ENCODE measurements around the gene ASAP3. TPM values are rescaled to one million over a fixed set of nuclear protein-coding genes. Genes with fewer than 3 reads are reported as not detected.
A peak's percentile ranks its signal among the peaks of the same experiment; 100 is the strongest.

ASAP3 gene
- polyA plus RNA-seq, 1 experiment, result 33.9 TPM

GRCh38 chr1:23428136-23428905 is 55.7 kb downstream of the ASAP3 start:
- ChIA-PET POLR2A (no interaction called here), CTCF (no interaction called here)
- Histone ChIP-seq H3K27me3 (ENCODE audit: control insufficient read depth, insufficient read depth, low read length) (no peaks in the 10 kb centered on the region), H3K4me3 (ENCODE audit: low read depth, low read length) (no peak overlapping the region), H3K36me3 (ENCODE audit: control insufficient read depth, insufficient read depth, low read length) (peaks cover 14% of the 10 kb centered on the region)
- no peak for TF ChIP-seq CTCF (IDR thresholded peaks at IDR 0.05; ENCODE audit: insufficient read depth, low read depth, low read length)
- DNase-seq (ENCODE audit: low read depth), result no peak

DNA sequence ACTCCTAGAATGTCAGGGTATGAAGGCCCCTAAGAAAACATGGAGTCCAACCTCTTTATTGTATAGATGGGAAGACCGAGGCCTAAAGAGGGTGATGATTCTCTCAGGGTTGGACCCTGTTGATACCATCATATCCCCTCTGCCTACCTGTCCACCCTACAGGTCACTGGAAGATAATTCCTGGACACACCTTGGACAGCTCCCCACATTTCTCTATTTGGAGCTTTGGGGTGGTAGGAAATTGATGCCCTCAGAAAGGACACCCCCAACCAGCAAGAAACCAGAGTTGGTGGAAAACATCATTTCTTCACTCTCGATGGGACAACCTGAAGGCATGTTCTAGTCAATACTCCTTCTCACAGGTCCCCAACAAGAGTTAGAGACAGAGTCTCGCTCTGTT is 56.4 kb downstream of the ASAP3 start:
- H3K27me3 ChIP-seq (ENCODE audit: control insufficient read depth, insufficient read depth, low read length), result no peaks in the 10 kb centered on the region
- TF ChIP-seq CTCF (IDR thresholded peaks at IDR 0.05; ENCODE audit: insufficient read depth, low read depth, low read length), result no peak
- H3K4me3 ChIP-seq (ENCODE audit: low read depth, low read length), result no peak overlapping the region
- ChIA-PET CTCF (no interaction called here), POLR2A (no interaction called here)
- no peak for DNase-seq (ENCODE audit: low read depth)
- H3K36me3 ChIP-seq (ENCODE audit: control insufficient read depth, insufficient read depth, low read length), result peaks cover 10% of the 10 kb centered on the region

DNA sequence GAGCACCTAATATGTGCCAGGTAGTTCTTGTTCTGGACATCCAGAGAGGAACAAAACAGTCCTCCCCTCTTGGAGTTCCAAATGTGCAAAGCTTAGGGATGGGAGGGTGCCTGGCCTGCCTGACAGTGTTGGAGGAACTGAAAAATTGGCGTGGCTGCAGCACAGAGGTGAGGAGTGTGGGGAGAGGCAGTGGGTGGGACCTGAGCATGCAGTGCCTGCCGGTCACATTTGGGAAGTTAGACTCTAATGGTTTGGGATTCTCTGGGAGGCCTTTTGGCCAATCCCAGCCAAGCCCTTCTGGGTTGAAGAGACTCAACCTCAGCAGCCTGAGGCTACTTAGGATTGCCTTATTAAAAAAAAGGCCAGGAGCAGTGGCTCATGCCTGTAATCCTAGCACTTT is 57.2 kb downstream of the ASAP3 start:
- ChIA-PET POLR2A (no interaction called here), CTCF (interaction anchor here (0.8 kb wide), 1 partner anchor 17 kb away, joined by 3 read pairs; no protein-coding TSS in a partner anchor)
- TF ChIP-seq CTCF (IDR thresholded peaks at IDR 0.05; ENCODE audit: insufficient read depth, low read depth, low read length), result no peak
- Histone ChIP-seq H3K36me3 (ENCODE audit: control insufficient read depth, insufficient read depth, low read length) (peaks cover 10% of the 10 kb centered on the region), H3K4me3 (ENCODE audit: low read depth, low read length) (no peak overlapping the region), H3K27me3 (ENCODE audit: control insufficient read depth, insufficient read depth, low read length) (no peaks in the 10 kb centered on the region)
- DNase-seq (ENCODE audit: low read depth), result no peak

DNA sequence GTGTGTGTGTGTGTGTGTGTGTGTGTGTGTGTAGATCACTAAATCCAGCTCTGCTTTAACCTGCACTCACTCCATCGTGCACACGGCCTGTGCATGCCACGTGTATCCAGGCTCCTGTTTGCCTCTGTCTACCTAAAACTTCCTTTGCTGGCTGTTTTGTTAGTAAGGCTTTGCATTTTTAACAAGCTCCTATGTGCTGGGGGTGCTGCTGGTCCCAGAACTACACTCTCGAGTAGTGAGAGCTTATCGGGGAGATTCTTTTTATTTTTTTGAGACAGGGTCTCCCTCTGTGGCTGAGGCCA is 58.8 kb downstream of the ASAP3 start:
- Histone ChIP-seq H3K27me3 (ENCODE audit: control insufficient read depth, insufficient read depth, low read length) (no peaks in the 10 kb centered on the region), H3K4me3 (ENCODE audit: low read depth, low read length) (peak overlapping the region; percentile 61; the same call in 1 of the 2 replicates), H3K36me3 (ENCODE audit: control insufficient read depth, insufficient read depth, low read length) (peaks cover 1% of the 10 kb centered on the region; the same call in 1 of the 2 replicates)
- POLR2A ChIA-PET, result interaction anchor here (0.7 kb wide), 1 partner anchor 415 kb away, joined by 7 read pairs; no protein-coding TSS in a partner anchor
- no peak for DNase-seq (ENCODE audit: low read depth)
- CTCF ChIA-PET, result interaction anchor here (0.7 to 2.7 kb wide), 4 partner anchors 16 to 115 kb away, joined by 4 to 8 read pairs (median 6); no protein-coding TSS in a partner anchor
- TF ChIP-seq CTCF (IDR thresholded peaks at IDR 0.05; ENCODE audit: insufficient read depth, low read depth, low read length), result no peak

DNA sequence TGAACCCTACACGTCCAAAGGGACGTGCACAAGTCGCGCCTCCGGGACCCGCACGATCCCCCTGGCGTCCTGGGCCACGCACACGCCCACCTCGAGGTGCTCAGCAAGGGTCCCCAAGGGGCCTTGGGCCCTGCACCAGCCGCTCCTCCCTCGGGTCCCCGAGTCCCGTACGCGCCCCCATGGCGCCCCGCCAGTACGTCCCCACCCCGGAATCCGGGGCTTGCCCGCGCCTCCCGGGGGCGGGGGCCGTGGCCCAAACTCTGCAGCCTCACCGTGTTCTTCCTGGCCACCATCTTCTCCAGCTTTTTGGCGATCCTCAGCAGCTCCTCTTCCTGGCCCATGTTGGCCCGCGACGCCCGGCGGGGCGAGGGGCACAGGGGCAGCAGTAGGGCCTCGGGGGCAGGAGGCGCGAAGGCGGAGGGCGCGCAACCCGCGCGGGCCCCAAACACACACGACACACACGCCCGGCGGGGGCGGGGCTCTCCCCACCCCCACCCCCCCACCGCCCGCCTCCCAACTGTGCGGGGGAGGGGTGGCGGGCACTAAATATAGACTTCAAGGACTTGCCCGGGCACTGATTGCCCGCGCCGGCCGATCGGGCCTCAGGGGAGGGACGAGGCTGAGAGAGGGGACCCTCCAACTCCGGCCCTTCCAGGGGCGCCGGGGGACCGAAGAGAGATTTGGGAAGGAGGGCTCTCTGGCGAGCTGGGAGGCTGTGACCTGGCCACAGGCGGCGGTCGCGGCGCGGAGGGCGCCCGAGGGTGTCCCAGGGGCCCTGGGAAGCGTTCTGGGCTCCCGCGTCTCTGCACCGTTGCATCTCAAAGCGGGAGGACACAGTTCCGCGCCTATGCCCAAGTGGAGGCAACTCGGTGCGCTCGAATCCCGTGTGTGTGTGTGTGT is 59.4 kb downstream of the ASAP3 start, which contains the start of gene TCEA3:
Gene TCEA3 (minus strand): TSS at position 456 of the 900 bp plus-strand sequence. CDS start 115 bp downstream, at position 341.
- no peaks in the 10 kb centered on the region for H3K36me3 ChIP-seq (ENCODE audit: control insufficient read depth, insufficient read depth, low read length)

More for the DNA sequence above, 59.4 kb downstream of the ASAP3 start, which contains the start of gene TCEA3:
- peak; percentile 28; the same call in 1 of the 2 replicates for TF ChIP-seq CTCF (IDR thresholded peaks at IDR 0.05; ENCODE audit: insufficient read depth, low read depth, low read length)
- ChIA-PET POLR2A (interaction anchor here (0.7 kb wide), 1 partner anchor 415 kb away, joined by 7 read pairs; no protein-coding TSS in a partner anchor), CTCF (interaction anchor here (0.6 to 2.7 kb wide), 4 partner anchors 21 to 115 kb away, joined by 3 to 8 read pairs (median 6); no protein-coding TSS in a partner anchor)
- Histone ChIP-seq H3K4me3 (ENCODE audit: low read depth, low read length) (peak within 1 kb of the TSS; percentile 61), H3K27me3 (ENCODE audit: control insufficient read depth, insufficient read depth, low read length) (no peaks in the 10 kb centered on the region)
- no peak for DNase-seq (ENCODE audit: low read depth)

Data from BJ (cell line).